Stimulated activated CD8-positive, alpha-beta memory T cell treated with anti-CD3 and anti-CD28 coated beads, Interleukin-15, amount 100 ng/mL, for 48 hours (primary cell): Measurements from ENCODE around the gene RGS4.

Experiments
- DNase-seq, 2 donors: peaks; one replicate each; pipeline ENCODE4 v3.0.0-alpha.2; 2020; ENCODE audit warnings: low read depth in 2 of 2

RGS4 gene

GRCh38 chr1:163102590-163102989, 33.4 kb downstream of the RGS4 start:
- no peak for DNase-seq

DNA sequence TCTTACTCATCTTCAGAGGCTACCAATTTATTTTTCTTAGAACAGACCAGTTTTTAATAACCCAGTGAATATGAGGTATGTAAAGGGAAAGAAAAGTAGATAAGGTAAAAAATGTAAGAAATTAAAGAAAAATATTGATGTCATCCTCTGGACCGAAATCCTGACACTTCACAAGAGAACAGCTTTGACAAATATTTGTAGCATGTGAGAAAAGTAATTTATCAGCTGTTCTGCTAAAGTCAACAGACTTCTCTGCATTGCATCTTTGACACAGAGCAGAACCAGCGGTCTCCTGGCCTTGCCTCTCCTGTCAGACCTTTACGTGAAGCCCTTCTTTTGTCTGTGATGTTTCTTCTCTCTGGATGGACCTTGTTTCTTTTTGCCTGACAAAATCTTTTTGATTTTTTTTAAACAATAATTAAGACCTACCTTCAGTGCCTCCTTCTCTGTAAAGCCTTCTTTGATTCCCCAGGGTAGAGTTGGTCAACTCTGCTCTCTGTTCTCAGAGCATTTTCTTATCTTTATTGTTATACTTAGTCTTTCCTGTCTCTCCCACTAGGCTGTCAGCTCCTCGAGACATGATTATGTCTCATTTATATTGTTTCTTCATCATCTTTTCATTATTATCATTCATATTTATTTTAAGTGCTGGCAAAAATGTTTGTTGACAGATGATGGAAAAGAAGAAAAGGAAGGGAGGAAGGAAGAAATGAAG, 35.4 kb downstream of the RGS4 start:
- no peak for DNase-seq

- DNase-seq = no peak
These were observed 37.3 kb downstream of the RGS4 start for GRCh38 chr1:163106364-163106987.

DNA sequence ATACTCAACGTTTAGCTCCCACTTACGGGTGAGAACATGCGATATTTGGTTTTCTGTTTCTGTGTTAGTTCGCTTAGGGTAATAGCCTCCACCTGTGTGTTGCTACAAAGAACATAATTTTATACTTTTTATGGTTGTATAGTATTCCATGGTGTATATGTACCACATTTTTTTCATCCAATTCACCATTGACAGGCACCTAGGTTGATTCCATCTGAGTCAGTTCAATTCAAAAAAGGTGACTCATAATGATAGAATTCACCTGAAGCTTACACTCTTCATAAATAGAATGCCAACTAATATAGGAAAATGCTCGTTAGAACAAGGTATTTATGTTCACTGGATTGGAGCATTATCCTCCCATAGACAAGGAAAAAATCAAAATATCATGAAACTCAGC, 38.5 kb downstream of the RGS4 start:
- no peak for DNase-seq

- DNase-seq = no peak
These were observed 46.7 kb downstream of the RGS4 start for GRCh38 chr1:163115887-163116286.

DNA sequence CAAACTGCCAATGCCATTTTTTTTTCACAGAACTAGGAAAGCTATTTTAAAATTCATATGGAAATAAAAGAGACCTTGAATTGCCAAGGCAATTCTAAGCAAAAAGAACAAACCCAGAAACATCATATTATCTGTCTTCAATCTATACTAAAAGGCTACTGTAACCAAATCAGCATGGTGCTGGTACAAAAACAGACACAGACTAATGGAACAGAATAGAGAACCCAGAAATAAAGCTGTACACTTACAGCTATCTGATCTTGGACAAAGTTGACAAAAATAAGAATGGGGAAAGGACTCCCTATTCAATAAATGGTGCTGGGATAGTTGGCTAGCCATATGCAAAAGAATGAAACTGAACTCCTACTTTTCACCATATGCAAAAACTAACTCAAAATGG, 50.5 kb downstream of the RGS4 start:
- no peak for DNase-seq

DNA sequence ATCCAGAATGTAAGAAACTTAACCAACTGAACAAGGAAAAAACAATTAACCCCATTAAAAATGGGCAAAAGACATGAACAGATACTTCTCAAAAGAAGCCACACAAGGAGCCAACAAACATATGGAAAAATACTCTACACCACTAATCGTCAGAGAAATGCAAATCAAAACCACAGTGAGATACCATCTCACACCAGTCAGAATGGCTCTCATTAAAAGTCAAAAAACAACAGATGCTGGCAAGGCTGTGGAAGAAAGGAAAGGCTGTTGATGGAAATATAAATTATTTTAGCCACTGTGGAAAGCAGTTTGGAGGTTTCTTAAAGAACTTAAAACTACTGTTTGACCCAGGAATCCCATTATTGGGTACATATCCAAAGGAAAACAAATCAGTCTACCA, 51.2 kb downstream of the RGS4 start:
- DNase-seq = no peak

GRCh38 chr1:163124812-163125211, 55.7 kb downstream of the RGS4 start:
- DNase-seq = no peak
